D721Med (cell line): ENCODE results near the gene EML6.

ENCODE experiments used
- DNase-seq: peaks from one replicate; pipeline ENCODE4 v3.0.0; 2011; ENCODE audit warnings: low spot score; ENCODE audit not compliant: insufficient read length
- FAIRE-seq: peaks from 2 replicates; lab custom pipeline; 2011; peaks lifted over from hg19 to GRCh38; lab: Jason Lieb, UNC
- TF ChIP-seq, protein P1 (sequence below): IDR thresholded peaks from 2 replicates; pipeline ENCODE4 v1.5.1; 2012; ENCODE audit warnings: mild to moderate bottlenecking, control low read depth; ENCODE audit not compliant: insufficient read depth; ENCODE audit errors: missing control alignments

The EML6 gene

GRCh38 chr2:54894467-54894866, 171.0 kb downstream of the EML6 start:
- FAIRE-seq = no peak
- TF ChIP-seq, protein P1, sequence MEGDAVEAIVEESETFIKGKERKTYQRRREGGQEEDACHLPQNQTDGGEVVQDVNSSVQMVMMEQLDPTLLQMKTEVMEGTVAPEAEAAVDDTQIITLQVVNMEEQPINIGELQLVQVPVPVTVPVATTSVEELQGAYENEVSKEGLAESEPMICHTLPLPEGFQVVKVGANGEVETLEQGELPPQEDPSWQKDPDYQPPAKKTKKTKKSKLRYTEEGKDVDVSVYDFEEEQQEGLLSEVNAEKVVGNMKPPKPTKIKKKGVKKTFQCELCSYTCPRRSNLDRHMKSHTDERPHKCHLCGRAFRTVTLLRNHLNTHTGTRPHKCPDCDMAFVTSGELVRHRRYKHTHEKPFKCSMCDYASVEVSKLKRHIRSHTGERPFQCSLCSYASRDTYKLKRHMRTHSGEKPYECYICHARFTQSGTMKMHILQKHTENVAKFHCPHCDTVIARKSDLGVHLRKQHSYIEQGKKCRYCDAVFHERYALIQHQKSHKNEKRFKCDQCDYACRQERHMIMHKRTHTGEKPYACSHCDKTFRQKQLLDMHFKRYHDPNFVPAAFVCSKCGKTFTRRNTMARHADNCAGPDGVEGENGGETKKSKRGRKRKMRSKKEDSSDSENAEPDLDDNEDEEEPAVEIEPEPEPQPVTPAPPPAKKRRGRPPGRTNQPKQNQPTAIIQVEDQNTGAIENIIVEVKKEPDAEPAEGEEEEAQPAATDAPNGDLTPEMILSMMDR = no peak
- DNase-seq = no peak

- TF ChIP-seq, protein P1 = no peak
- no peak for FAIRE-seq
- DNase-seq = no peak
Measured at GRCh38 chr2:54895730-54896129, 172.3 kb downstream of the EML6 start.

GRCh38 chr2:54897420-54898310, 174.2 kb downstream of the EML6 start:
- no peak for DNase-seq
- FAIRE-seq = peak; percentile 46
- TF ChIP-seq, protein P1 = no peak

GRCh38 chr2:54898456-54899226, 175.2 kb downstream of the EML6 start:
- DNase-seq = no peak
- no peak for FAIRE-seq

DNA sequence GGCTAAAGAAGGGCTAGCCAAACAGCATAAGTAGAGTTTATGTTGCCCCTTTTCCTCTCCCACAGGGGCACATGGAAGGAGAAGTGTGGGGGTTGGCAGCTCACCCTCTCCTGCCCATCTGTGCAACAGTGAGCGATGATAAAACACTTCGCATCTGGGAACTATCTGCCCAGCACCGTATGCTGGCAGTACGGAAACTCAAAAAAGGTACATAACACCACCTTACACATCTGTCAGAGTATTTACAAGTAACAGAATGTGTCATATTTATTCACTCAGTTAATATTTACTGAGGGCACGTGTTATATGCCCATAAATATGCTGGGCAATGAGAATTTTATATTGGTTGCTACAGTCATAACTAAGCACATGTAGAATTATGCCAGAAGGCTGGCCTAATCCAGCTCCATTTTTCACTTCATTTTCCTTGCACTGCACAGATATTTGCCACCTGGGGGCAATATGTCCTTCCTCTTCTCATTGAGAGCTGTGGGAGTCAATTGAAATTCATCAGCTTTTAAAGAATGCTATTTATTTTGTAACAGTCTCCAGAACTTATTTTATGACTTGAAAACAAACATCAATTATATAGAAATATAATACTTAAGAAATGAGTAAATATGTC, 176.2 kb downstream of the EML6 start:
- TF ChIP-seq, protein P1 = peak; percentile 78
- DNase-seq (no peak), FAIRE-seq (no peak)

More at GRCh38 chr2:54898456-54899226, 175.2 kb downstream of the EML6 start:
- TF ChIP-seq, protein P1 = no peak

GRCh38 chr2:54901224-54901986, 177.9 kb downstream of the EML6 start:
- DNase-seq = no peak
- no peak for FAIRE-seq
- TF ChIP-seq, protein P1 = no peak
